Activated CD8-positive, alpha-beta T cell treated with anti-CD3 and anti-CD28 coated beads, Interleukin-2, amount 10 ng/mL, durations not matched to agents 7 days and 5 days (primary cell): ENCODE results near the gene PRKG1. TPM values are rescaled to one million over a fixed set of nuclear protein-coding genes. Genes with fewer than 3 reads are reported as not detected.

Experiments
- ATAC-seq: fragments of 150-1000 bp; cut with Tn5 transposase; one replicate; pipeline ENCODE4 v1.10.0; 2021; ENCODE audit warnings: moderate library complexity
- CTCF ChIA-PET: fragments of 350-600 bp; sonication (Branson Sonifier 250); formaldehyde crosslinking; loops from one replicate; lab custom pipeline; 2021; ENCODE audit warnings: antibody characterized with exemption; lab: Charles Lee
- POLR2A ChIA-PET: fragments of 350-600 bp; sonication (Branson Sonifier 250); formaldehyde crosslinking; loops from one replicate; lab custom pipeline; 2021; ENCODE audit warnings: antibody characterized with exemption; lab: Charles Lee
- DNase-seq: peaks from one replicate; pipeline ENCODE4 v3.0.0-alpha.2; 2020
- H3K27ac Mint-ChIP-seq: one replicate; pipeline ENCODE4 v1.8.0; 2021; ENCODE audit warnings: mild to moderate bottlenecking, mixed read lengths
- H3K27me3 Mint-ChIP-seq: one replicate; pipeline ENCODE4 v1.8.0; 2021; ENCODE audit warnings: low read depth, mixed read lengths
- H3K36me3 Mint-ChIP-seq: one replicate; pipeline ENCODE4 v1.8.0; 2021; ENCODE audit warnings: low read depth, mixed read lengths
- H3K4me1 Mint-ChIP-seq: one replicate; pipeline ENCODE4 v1.8.0; 2021; ENCODE audit warnings: low read depth, mixed read lengths
- H3K4me3 Mint-ChIP-seq: one replicate; pipeline ENCODE4 v1.8.0; 2021; ENCODE audit warnings: mild to moderate bottlenecking, mixed read lengths
- H3K9me3 Mint-ChIP-seq: one replicate; pipeline ENCODE4 v1.8.0; 2022; ENCODE audit warnings: mixed read lengths; ENCODE audit not compliant: insufficient read depth
- total RNA-seq, 2 experiments: library from RNA; stranded (reverse); gene quantifications; one replicate each; pipeline ENCODE4 v1.2.3, GENCODE V29; 2021

The PRKG1 gene
- total RNA-seq, 2 experiments from 2014 or later: not detected

GRCh38 chr10:52136921-52137320, 1062.6 kb downstream of the PRKG1 start:
- CTCF ChIA-PET: no interaction called here

DNA sequence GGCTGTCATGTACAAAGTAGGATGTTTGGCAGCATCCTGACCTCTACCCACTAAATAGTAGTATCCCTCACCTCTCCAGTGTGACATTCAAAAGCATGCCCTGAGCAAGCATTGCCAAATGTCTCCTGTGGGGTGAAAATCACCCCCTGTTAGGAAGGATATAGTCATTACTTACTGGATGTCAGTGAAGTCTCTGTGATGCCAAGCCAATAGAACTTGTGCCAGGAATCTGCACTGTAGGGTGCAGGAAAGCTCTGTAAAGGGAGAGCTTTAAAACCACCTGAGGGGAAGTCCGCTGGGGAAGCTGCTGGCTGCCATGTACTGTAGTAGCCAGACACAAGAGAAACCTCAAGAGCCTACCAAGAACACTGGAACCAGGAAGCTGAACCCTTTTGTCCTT, 1069.1 kb downstream of the PRKG1 start:
- ChIA-PET POLR2A (no interaction called here), CTCF (no interaction called here)
- ATAC-seq (no peak), DNase-seq (no peak)
- Mint-ChIP-seq H3K4me1 (no peaks in the 10 kb centered on the region), H3K4me3 (no peak overlapping the region), H3K9me3 (no peaks in the 10 kb centered on the region), H3K27me3 (no peaks in the 10 kb centered on the region), H3K36me3 (no peaks in the 10 kb centered on the region), H3K27ac (no peak overlapping the region)

More at GRCh38 chr10:52136921-52137320, 1062.6 kb downstream of the PRKG1 start:
- Mint-ChIP-seq H3K36me3 (no peaks in the 10 kb centered on the region), H3K4me3 (no peak overlapping the region), H3K27ac (no peak overlapping the region), H3K9me3 (no peaks in the 10 kb centered on the region), H3K27me3 (no peaks in the 10 kb centered on the region), H3K4me1 (no peaks in the 10 kb centered on the region)
- POLR2A ChIA-PET: no interaction called here
- ATAC-seq (no peak), DNase-seq (no peak)

- Mint-ChIP-seq H3K4me3 (no peak overlapping the region), H3K27ac (no peak overlapping the region), H3K4me1 (no peaks in the 10 kb centered on the region), H3K36me3 (no peaks in the 10 kb centered on the region), H3K27me3 (no peaks in the 10 kb centered on the region), H3K9me3 (no peaks in the 10 kb centered on the region)
- POLR2A ChIA-PET: no interaction called here
- no peak for ATAC-seq
- CTCF ChIA-PET: no interaction called here
- no peak for DNase-seq
These were observed 1071.3 kb downstream of the PRKG1 start for GRCh38 chr10:52145636-52146035.

- H3K27me3 Mint-ChIP-seq: no peaks in the 10 kb centered on the region
- H3K4me3 Mint-ChIP-seq: no peak overlapping the region
- POLR2A ChIA-PET: no interaction called here
These were observed 1072.5 kb downstream of the PRKG1 start for GRCh38 chr10:52146766-52147165.

GRCh38 chr10:52170776-52171175, 1096.5 kb downstream of the PRKG1 start:
- DNase-seq (no peak), ATAC-seq (no peak)
- Mint-ChIP-seq H3K27ac (no peak overlapping the region), H3K4me3 (no peak overlapping the region), H3K4me1 (no peaks in the 10 kb centered on the region), H3K27me3 (no peaks in the 10 kb centered on the region), H3K9me3 (no peaks in the 10 kb centered on the region), H3K36me3 (no peaks in the 10 kb centered on the region)
- ChIA-PET CTCF (no interaction called here), POLR2A (no interaction called here)

More at GRCh38 chr10:52146766-52147165, 1072.5 kb downstream of the PRKG1 start:
- H3K36me3 Mint-ChIP-seq: no peaks in the 10 kb centered on the region
- ATAC-seq: no peak
- CTCF ChIA-PET: no interaction called here
- H3K27ac Mint-ChIP-seq: no peak overlapping the region
- H3K4me1 Mint-ChIP-seq: no peaks in the 10 kb centered on the region
- no peak for DNase-seq
- H3K9me3 Mint-ChIP-seq: no peaks in the 10 kb centered on the region

- no peaks in the 10 kb centered on the region for H3K4me1 Mint-ChIP-seq
- ChIA-PET CTCF (no interaction called here), POLR2A (no interaction called here)
- H3K27me3 Mint-ChIP-seq: no peaks in the 10 kb centered on the region
- no peaks in the 10 kb centered on the region for H3K36me3 Mint-ChIP-seq
- DNase-seq: no peak
- H3K27ac Mint-ChIP-seq: no peak overlapping the region
- no peak overlapping the region for H3K4me3 Mint-ChIP-seq
- no peak for ATAC-seq
- H3K9me3 Mint-ChIP-seq: no peaks in the 10 kb centered on the region
These were observed 1098.3 kb downstream of the PRKG1 start for GRCh38 chr10:52172581-52172980.

DNA sequence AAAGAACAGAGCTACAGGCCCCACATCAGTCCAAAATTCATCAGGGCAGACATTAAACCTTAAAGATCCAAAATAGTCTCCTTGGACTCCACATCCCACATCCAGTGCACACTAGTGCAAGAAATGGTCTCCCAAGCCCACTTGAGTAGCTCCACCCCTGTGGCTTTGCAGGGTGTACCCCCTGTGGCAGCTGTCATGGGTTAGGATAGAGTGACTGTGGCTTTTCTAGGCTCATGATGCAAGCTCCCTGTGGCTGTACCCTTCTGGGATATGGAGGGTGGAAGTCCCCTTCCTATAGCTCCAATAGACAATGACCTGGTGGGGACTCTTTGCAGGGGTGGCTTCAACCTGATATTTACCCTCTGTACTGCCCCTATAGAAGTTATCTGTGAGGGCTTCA, 1111.0 kb downstream of the PRKG1 start:
- no peaks in the 10 kb centered on the region for H3K36me3 Mint-ChIP-seq
- no peak overlapping the region for H3K4me3 Mint-ChIP-seq
- H3K27me3 Mint-ChIP-seq: no peaks in the 10 kb centered on the region
- ChIA-PET POLR2A (no interaction called here), CTCF (no interaction called here)
- peaks cover 2% of the 10 kb centered on the region for H3K9me3 Mint-ChIP-seq
- ATAC-seq (no peak), DNase-seq (no peak)
- no peak overlapping the region for H3K27ac Mint-ChIP-seq
- H3K4me1 Mint-ChIP-seq: no peaks in the 10 kb centered on the region

DNA sequence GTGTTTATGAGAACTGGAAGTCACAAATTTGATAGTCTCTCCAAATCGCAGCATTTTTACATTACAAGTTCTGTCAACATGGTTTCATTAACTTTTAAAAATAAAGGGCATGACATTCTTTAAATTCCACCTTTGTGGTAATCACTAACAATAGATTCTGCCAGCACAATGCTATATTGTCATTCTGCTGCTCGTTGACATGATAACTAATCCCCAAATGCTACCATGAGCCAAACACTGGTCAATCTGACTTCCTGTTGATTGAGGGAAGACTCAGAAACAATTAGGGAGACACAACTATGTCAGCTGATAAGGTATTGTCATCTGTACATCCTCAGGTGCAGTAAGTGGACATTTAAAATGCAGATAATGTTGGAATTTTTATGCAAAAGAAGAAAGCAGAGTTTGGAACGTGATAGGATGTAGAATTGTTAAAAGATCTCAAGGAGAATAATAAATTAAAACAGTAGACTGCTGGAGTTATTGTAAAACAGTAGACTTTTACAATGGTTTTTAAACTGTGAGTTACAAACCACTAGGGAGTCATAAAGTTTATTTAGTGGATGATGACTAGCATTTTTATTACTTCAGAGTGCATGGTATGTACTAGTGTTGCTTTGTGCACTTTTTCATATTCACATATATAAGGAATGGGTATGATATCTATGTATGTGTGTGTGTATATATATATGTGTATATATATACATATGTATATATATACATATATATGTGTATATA, 1113.4 kb downstream of the PRKG1 start:
- DNase-seq (no peak), ATAC-seq (no peak)
- Mint-ChIP-seq H3K4me1 (no peaks in the 10 kb centered on the region), H3K27me3 (no peaks in the 10 kb centered on the region), H3K27ac (no peak overlapping the region), H3K36me3 (no peaks in the 10 kb centered on the region), H3K9me3 (no peaks in the 10 kb centered on the region), H3K4me3 (no peak overlapping the region)
- ChIA-PET POLR2A (no interaction called here), CTCF (no interaction called here)

- H3K4me1 Mint-ChIP-seq: no peaks in the 10 kb centered on the region
- no peaks in the 10 kb centered on the region for H3K9me3 Mint-ChIP-seq
- no peak overlapping the region for H3K4me3 Mint-ChIP-seq
- ATAC-seq (no peak), DNase-seq (no peak)
- POLR2A ChIA-PET: no interaction called here
- no peak overlapping the region for H3K27ac Mint-ChIP-seq
- H3K27me3 Mint-ChIP-seq: no peaks in the 10 kb centered on the region
- no peaks in the 10 kb centered on the region for H3K36me3 Mint-ChIP-seq
- CTCF ChIA-PET: no interaction called here
These were observed 1116.8 kb downstream of the PRKG1 start for GRCh38 chr10:52191049-52191448.

- Mint-ChIP-seq H3K27ac (no peak overlapping the region), H3K9me3 (no peaks in the 10 kb centered on the region), H3K4me3 (no peak overlapping the region), H3K36me3 (no peaks in the 10 kb centered on the region), H3K27me3 (no peaks in the 10 kb centered on the region), H3K4me1 (no peaks in the 10 kb centered on the region)
- ChIA-PET CTCF (no interaction called here), POLR2A (no interaction called here)
- DNase-seq: no peak
- no peak for ATAC-seq
These were observed 1119.9 kb downstream of the PRKG1 start for GRCh38 chr10:52194191-52194590.

- Mint-ChIP-seq H3K4me1 (no peaks in the 10 kb centered on the region), H3K27ac (no peak overlapping the region), H3K9me3 (no peaks in the 10 kb centered on the region), H3K36me3 (no peaks in the 10 kb centered on the region), H3K27me3 (no peaks in the 10 kb centered on the region), H3K4me3 (no peak overlapping the region)
- ATAC-seq (no peak), DNase-seq (no peak)
- POLR2A ChIA-PET: no interaction called here
- CTCF ChIA-PET: no interaction called here
These were observed 1120.4 kb downstream of the PRKG1 start for GRCh38 chr10:52194716-52195115.

- no peak for ATAC-seq
- no peaks in the 10 kb centered on the region for H3K27me3 Mint-ChIP-seq
- H3K27ac Mint-ChIP-seq: no peak overlapping the region
- no peak for DNase-seq
- no peak overlapping the region for H3K4me3 Mint-ChIP-seq
- ChIA-PET CTCF (no interaction called here), POLR2A (no interaction called here)
- no peaks in the 10 kb centered on the region for H3K4me1 Mint-ChIP-seq
- no peaks in the 10 kb centered on the region for H3K36me3 Mint-ChIP-seq
- H3K9me3 Mint-ChIP-seq: no peaks in the 10 kb centered on the region
These were observed 1122.8 kb downstream of the PRKG1 start for GRCh38 chr10:52197098-52197497.

DNA sequence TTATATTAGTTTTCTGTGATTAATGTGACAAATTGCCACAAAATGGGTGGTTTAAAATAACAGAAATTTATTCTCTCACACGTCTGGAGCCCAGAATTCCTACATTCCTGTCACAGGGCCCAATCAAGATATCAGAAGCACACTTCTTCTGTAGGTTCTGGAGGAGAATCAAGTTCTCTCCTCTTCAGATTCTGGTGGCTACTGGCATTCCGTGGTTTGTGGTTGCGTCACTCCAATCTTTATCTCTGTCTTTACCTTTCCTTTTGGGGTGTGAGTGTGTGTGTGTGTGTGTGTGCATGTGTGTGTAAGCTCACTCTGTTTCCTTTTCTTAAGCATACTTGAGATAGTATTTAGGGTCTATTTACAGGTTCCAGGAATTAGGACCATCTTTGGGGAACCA, 1124.3 kb downstream of the PRKG1 start:
- Mint-ChIP-seq H3K27ac (no peak overlapping the region), H3K36me3 (no peaks in the 10 kb centered on the region), H3K27me3 (no peaks in the 10 kb centered on the region), H3K4me3 (no peak overlapping the region), H3K9me3 (no peaks in the 10 kb centered on the region), H3K4me1 (no peaks in the 10 kb centered on the region)
- CTCF ChIA-PET: no interaction called here
- DNase-seq (no peak), ATAC-seq (no peak)
- POLR2A ChIA-PET: no interaction called here
